Neural progenitor cell (in vitro differentiated cells): ENCODE data around the gene FBP2.

Experiments used
- EZH2 ChIP-seq: fragments of 200-600 bp; sonication (generic); IDR thresholded peaks from 2 replicates; pipeline ENCODE4 v1.6.1; 2017; ENCODE audit warnings: antibody characterized with exemption, mild to moderate bottlenecking, moderate library complexity
- EZH2phosphoT487 ChIP-seq: fragments of 200-600 bp; sonication (generic); IDR thresholded peaks from 2 replicates; pipeline ENCODE4 v1.6.1; 2017; ENCODE audit warnings: antibody characterized with exemption
- TF ChIP-seq, protein P1 (sequence below): fragments of 200-600 bp; sonication (generic); IDR thresholded peaks from 2 replicates; pipeline ENCODE4 v1.5.1; 2017; ENCODE audit warnings: antibody characterized with exemption, mild to moderate bottlenecking

DNA sequence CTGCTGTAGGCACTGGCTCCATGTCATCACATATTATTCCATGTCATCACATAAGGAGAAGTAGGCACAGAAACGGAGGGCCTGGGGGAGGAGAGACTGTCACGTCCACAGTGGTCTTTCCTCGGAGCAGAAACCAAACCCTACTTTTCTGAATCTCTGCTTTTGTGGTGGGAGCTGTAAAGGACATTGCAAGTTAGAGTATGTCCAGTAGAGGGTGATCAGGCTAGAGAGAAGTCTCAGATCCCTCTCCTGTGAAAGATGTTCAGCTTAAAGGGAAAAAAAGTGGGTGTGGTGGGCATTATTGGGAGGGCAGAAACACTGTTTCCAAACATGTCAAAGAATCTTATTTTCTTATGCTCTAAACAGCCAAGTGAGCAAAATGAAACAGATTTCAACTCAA, 19.4 kb upstream of the FBP2 start:
- TF ChIP-seq, protein P1, sequence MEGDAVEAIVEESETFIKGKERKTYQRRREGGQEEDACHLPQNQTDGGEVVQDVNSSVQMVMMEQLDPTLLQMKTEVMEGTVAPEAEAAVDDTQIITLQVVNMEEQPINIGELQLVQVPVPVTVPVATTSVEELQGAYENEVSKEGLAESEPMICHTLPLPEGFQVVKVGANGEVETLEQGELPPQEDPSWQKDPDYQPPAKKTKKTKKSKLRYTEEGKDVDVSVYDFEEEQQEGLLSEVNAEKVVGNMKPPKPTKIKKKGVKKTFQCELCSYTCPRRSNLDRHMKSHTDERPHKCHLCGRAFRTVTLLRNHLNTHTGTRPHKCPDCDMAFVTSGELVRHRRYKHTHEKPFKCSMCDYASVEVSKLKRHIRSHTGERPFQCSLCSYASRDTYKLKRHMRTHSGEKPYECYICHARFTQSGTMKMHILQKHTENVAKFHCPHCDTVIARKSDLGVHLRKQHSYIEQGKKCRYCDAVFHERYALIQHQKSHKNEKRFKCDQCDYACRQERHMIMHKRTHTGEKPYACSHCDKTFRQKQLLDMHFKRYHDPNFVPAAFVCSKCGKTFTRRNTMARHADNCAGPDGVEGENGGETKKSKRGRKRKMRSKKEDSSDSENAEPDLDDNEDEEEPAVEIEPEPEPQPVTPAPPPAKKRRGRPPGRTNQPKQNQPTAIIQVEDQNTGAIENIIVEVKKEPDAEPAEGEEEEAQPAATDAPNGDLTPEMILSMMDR = peak; percentile 26
- TF ChIP-seq EZH2 = no peak
- TF ChIP-seq EZH2phosphoT487 = no peak
